ENCODE results near the gene CCT3. TPM values are rescaled to one million over a fixed set of nuclear protein-coding genes. Genes with fewer than 3 reads are reported as not detected.

Gene CCT3
- total and polyA plus RNA-seq, 10 of the 15 experiments (the other 5 are each of a cell fraction or from before 2014, with no cell fraction given): 319 to 585 (median 427) TPM

DNA sequence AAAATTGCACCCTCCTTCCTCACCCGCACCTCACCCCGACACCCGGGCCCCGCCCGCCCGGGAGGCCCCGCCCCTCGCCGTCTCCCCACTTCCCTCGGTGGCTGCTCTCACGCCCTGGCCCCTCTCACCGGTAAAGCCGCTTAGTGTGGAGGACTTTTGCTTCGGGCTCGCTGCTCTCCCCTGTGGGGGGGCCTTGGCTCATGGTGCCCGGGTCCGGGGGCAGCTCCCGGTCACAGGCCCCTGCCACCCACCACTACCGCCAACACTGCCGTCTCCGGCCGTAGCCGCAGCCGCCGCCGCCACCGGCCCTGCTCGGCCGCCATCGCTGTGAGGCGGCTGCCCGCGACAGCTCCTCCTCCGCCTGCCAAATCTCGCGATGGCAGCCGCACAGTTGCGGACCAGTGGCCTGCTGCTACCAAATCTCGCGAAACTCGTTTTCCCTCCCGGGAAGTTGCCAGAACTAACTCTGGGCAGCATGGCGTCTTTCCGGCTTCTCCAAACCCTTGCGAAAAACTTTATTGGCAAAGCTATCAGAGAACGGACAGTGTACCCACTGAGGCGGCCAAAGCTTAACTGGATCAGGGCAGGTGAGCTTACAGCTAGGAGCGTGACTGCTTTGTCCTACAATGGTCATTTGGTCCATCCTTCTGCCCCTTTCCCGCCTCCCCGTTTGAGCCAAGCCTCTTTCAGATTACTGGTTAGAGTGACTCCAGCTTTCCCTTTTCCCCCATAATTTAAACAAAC lies 55.4 kb downstream of the CCT3 start, which contains the start of gene SMG5 (continued):
- TF ChIP-seq, protein P1, sequence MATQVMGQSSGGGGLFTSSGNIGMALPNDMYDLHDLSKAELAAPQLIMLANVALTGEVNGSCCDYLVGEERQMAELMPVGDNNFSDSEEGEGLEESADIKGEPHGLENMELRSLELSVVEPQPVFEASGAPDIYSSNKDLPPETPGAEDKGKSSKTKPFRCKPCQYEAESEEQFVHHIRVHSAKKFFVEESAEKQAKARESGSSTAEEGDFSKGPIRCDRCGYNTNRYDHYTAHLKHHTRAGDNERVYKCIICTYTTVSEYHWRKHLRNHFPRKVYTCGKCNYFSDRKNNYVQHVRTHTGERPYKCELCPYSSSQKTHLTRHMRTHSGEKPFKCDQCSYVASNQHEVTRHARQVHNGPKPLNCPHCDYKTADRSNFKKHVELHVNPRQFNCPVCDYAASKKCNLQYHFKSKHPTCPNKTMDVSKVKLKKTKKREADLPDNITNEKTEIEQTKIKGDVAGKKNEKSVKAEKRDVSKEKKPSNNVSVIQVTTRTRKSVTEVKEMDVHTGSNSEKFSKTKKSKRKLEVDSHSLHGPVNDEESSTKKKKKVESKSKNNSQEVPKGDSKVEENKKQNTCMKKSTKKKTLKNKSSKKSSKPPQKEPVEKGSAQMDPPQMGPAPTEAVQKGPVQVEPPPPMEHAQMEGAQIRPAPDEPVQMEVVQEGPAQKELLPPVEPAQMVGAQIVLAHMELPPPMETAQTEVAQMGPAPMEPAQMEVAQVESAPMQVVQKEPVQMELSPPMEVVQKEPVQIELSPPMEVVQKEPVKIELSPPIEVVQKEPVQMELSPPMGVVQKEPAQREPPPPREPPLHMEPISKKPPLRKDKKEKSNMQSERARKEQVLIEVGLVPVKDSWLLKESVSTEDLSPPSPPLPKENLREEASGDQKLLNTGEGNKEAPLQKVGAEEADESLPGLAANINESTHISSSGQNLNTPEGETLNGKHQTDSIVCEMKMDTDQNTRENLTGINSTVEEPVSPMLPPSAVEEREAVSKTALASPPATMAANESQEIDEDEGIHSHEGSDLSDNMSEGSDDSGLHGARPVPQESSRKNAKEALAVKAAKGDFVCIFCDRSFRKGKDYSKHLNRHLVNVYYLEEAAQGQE (IDR thresholded peaks at IDR 0.05; ENCODE audit: low read depth, low read length): peak; percentile 17; the same call in 1 of the 2 replicates
- TF ChIP-seq HDAC6 (IDR thresholded peaks at IDR 0.05; ENCODE audit: unreplicated experiment) (peak; percentile 72), SMARCA5 (IDR thresholded peaks at IDR 0.05) (no peak; the same call in none of the 2 replicates), SUPT20H (IDR thresholded peaks at IDR 0.05; ENCODE audit: borderline replicate concordance, control insufficient read depth, low read depth, low read length) (no peak), YY1 (IDR thresholded peaks at IDR 0.05; ENCODE audit: low read depth, low read length) (peak; percentile 99), GATAD2B (conservative IDR thresholded peaks at IDR 0.05; ENCODE audit: low read depth) (peak; percentile 51; the same call in 1 of the 2 replicates), HDGF (IDR thresholded peaks at IDR 0.05) (0 out of 2 replicates have a peak, but pooled peaks have one; percentile 9), SIX5 (IDR thresholded peaks at IDR 0.05; ENCODE audit: low read depth, low read length, severe bottlenecking) (peak; percentile 86), ZZZ3 (IDR thresholded peaks at IDR 0.05; ENCODE audit: control insufficient read depth, insufficient read length, low read depth) (no peak), ZNF384 (IDR thresholded peaks at IDR 0.05; ENCODE audit: borderline replicate concordance, low read depth, low read length) (peak; percentile 57), ESRRA (IDR thresholded peaks at IDR 0.05; ENCODE audit: low read length) (no peak), ZBED1 (IDR thresholded peaks at IDR 0.05; ENCODE audit: borderline replicate concordance) (peak; percentile 21; the same call in 1 of the 2 replicates), RAD51 (IDR thresholded peaks at IDR 0.05) (no peak), NFXL1 (IDR thresholded peaks at IDR 0.05; ENCODE audit: borderline replicate concordance) (no peak), IRF4 (IDR thresholded peaks at IDR 0.05; ENCODE audit: low read depth, low read length) (peak; percentile 77), SPI1 (IDR thresholded peaks at IDR 0.05; ENCODE audit: borderline replicate concordance, insufficient read depth, low read depth, low read length) (peak; percentile 13; the same call in 1 of the 2 replicates), ZNF274 (IDR thresholded peaks at IDR 0.05; ENCODE audit: insufficient read depth, insufficient read length) (no peak), TBL1XR1 (IDR thresholded peaks at IDR 0.05; ENCODE audit: low read depth, low read length) (peak; percentile 76; the same call in 1 of the 2 replicates), POU2F2 (IDR thresholded peaks at IDR 0.05; ENCODE audit: borderline replicate concordance, low read depth, low read length) (peak; percentile 79; the same call in 2 of the 3 replicates), NR2F1 (conservative IDR thresholded peaks at IDR 0.05) (no peak), CEBPB (IDR thresholded peaks at IDR 0.05; ENCODE audit: borderline replicate concordance in 1 of 2, low read depth in 2 of 2, low read length in 2 of 2) (no peak)
- TF ChIP-seq, protein P2, sequence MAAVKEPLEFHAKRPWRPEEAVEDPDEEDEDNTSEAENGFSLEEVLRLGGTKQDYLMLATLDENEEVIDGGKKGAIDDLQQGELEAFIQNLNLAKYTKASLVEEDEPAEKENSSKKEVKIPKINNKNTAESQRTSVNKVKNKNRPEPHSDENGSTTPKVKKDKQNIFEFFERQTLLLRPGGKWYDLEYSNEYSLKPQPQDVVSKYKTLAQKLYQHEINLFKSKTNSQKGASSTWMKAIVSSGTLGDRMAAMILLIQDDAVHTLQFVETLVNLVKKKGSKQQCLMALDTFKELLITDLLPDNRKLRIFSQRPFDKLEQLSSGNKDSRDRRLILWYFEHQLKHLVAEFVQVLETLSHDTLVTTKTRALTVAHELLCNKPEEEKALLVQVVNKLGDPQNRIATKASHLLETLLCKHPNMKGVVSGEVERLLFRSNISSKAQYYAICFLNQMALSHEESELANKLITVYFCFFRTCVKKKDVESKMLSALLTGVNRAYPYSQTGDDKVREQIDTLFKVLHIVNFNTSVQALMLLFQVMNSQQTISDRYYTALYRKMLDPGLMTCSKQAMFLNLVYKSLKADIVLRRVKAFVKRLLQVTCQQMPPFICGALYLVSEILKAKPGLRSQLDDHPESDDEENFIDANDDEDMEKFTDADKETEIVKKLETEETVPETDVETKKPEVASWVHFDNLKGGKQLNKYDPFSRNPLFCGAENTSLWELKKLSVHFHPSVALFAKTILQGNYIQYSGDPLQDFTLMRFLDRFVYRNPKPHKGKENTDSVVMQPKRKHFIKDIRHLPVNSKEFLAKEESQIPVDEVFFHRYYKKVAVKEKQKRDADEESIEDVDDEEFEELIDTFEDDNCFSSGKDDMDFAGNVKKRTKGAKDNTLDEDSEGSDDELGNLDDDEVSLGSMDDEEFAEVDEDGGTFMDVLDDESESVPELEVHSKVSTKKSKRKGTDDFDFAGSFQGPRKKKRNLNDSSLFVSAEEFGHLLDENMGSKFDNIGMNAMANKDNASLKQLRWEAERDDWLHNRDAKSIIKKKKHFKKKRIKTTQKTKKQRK (IDR thresholded peaks at IDR 0.05; ENCODE audit: low read depth, low read length): no peak; the same call in 1 of the 2 replicates

All from GM12878 (cell line).